HG03442 (cell line): Measurements from ENCODE around the gene ENPP3.
"Not testable (repeated sequence)": the region's sequence is repeated elsewhere in the genome, so short reads cannot be mapped to it uniquely, and the experiment has no call there.

Experiments used
- ATAC-seq: cut with Tn5 transposase; IDR thresholded peaks from one replicate; pipeline ENCODE4 v1.9.1; 2021; ENCODE audit warnings: mild to moderate bottlenecking, moderate library complexity; ENCODE audit not compliant: unreplicated experiment

Gene ENPP3

GRCh38 chr6:131683479-131683878 is 46.4 kb downstream of the ENPP3 start:
- peak; percentile 76 for ATAC-seq

- ATAC-seq = peak; percentile 73
These were observed 48.2 kb downstream of the ENPP3 start for GRCh38 chr6:131685266-131685780.

- ATAC-seq = no peak
These were observed 49.9 kb downstream of the ENPP3 start for GRCh38 chr6:131687022-131687421.

- peak; percentile 63 for ATAC-seq
These were observed 51.2 kb downstream of the ENPP3 start for GRCh38 chr6:131688286-131688685.

GRCh38 chr6:131692031-131692430 is 54.9 kb downstream of the ENPP3 start:
- ATAC-seq = no peak

- no peak for ATAC-seq
These were observed 55.5 kb downstream of the ENPP3 start for GRCh38 chr6:131692589-131692988.

GRCh38 chr6:131693384-131693783 is 56.3 kb downstream of the ENPP3 start:
- ATAC-seq = no peak

GRCh38 chr6:131694832-131695426 is 57.8 kb downstream of the ENPP3 start:
- ATAC-seq = peak; percentile 96

- ATAC-seq = no peak
These were observed 59.9 kb downstream of the ENPP3 start for GRCh38 chr6:131696956-131697355.

- ATAC-seq = not testable (repeated sequence)
These were observed 63.7 kb downstream of the ENPP3 start for GRCh38 chr6:131700851-131701250.

GRCh38 chr6:131703905-131704304 is 66.8 kb downstream of the ENPP3 start:
- not testable (repeated sequence) for ATAC-seq

- not testable (repeated sequence) for ATAC-seq
These were observed 73.8 kb downstream of the ENPP3 start, which contains the start of gene CTAGE9 for GRCh38 chr6:131710917-131711316. TSS of gene CTAGE9 (minus strand) at chr6:131711017. CDS start at chr6:131711017, 0 bp downstream.

GRCh38 chr6:131715567-131715966 is 78.5 kb downstream of the ENPP3 start:
- peak; percentile 60 for ATAC-seq

- ATAC-seq = no peak
These were observed 80.9 kb downstream of the ENPP3 start for GRCh38 chr6:131717836-131718542.

- ATAC-seq = no peak
These were observed 84.1 kb downstream of the ENPP3 start for GRCh38 chr6:131721161-131721560.

GRCh38 chr6:131724114-131724513 is 87.0 kb downstream of the ENPP3 start:
- ATAC-seq = no peak

GRCh38 chr6:131727467-131727866 is 90.4 kb downstream of the ENPP3 start:
- ATAC-seq = no peak

GRCh38 chr6:131727868-131728267 is 90.8 kb downstream of the ENPP3 start:
- ATAC-seq = no peak

GRCh38 chr6:131728296-131728939 is 91.3 kb downstream of the ENPP3 start:
- ATAC-seq = no peak

- no peak for ATAC-seq
These were observed 92.4 kb downstream of the ENPP3 start for GRCh38 chr6:131729550-131729949.

GRCh38 chr6:131730264-131730663 is 93.2 kb downstream of the ENPP3 start:
- no peak for ATAC-seq

GRCh38 chr6:131731224-131731623 is 94.1 kb downstream of the ENPP3 start:
- ATAC-seq = no peak
